ENCODE data around the gene SLC9C2. TPM values are rescaled to one million over a fixed set of nuclear protein-coding genes. Genes with fewer than 3 reads are reported as not detected.
"Not testable (repeated sequence)": the region's sequence is repeated elsewhere in the genome, so short reads cannot be mapped to it uniquely, and the experiment has no call there.

SLC9C2 gene
- not detected for polyA plus RNA-seq (2013, experiment 1 of 2; ENCODE audit: insufficient read length)
- polyA plus RNA-seq (2013, experiment 2 of 2; ENCODE audit: insufficient read length) = not detected

DNA sequence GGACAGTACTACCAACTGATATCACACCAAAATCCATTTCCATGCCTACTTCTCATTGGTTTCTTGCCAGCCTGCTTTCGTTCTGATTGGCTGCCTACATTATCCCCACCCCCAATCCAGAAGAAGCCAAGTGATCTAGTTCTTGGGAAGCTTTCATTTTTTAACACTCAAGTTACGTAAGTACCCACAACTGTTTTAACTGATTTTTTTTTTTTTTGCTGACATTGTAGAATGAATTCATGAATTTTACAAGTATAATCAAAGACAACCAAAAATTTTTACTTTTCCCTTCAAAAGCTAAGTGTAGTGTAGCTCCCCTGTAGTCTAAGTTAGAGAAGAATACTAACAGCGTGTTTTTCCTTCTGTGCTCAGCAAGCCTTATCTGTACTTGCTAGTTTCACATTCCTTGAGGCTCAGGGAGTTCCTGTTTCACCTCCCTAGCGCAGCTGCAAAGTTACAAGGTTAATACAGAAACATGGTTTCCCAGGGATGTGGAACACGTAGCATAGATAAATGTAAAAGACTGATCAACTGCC is at the start of gene SLC9C2:
Gene SLC9C2, minus strand, starts transcription at position 17 of the 536 bp plus-strand sequence. CDS start 1,296 bp downstream, outside the sequence.
- no peak for DNase-seq

DNA sequence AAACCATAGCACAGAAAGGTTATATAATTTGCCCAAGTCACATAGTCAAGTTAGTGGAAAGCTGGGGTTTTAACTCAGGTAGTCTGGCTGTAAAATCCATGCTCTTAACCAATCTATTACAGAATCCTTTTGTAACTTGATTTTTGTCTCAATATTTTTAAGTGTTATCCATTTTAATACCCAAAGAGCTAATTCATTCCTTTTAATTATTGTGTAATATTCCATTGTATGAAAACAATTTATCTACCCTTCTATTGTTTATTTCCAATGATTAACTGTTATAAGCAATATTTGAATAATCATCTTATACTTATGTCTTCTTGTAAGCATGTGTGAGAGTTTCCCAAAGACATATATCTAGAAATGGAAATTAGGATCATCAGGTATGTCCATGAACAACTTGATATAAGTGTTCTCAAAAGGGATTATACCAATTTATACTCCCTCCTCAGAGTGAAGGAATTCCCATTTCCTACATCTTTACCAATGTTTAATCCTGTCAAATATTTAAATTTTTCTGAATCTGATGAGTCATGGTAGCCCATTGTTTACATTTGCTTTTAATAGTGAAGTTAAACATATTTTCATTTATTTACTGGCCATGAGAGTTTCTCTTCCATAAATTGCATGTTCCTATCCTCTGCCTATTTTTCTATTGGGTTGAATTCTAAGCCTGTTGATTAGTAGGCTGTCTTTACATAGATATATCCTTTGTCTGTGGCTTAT is 46.2 kb upstream of the SLC9C2 start:
- DNase-seq = peak; percentile 5

- no peak for DNase-seq
Observed at GRCh38 chr1:173646656-173647055, 43.8 kb upstream of the SLC9C2 start.

DNA sequence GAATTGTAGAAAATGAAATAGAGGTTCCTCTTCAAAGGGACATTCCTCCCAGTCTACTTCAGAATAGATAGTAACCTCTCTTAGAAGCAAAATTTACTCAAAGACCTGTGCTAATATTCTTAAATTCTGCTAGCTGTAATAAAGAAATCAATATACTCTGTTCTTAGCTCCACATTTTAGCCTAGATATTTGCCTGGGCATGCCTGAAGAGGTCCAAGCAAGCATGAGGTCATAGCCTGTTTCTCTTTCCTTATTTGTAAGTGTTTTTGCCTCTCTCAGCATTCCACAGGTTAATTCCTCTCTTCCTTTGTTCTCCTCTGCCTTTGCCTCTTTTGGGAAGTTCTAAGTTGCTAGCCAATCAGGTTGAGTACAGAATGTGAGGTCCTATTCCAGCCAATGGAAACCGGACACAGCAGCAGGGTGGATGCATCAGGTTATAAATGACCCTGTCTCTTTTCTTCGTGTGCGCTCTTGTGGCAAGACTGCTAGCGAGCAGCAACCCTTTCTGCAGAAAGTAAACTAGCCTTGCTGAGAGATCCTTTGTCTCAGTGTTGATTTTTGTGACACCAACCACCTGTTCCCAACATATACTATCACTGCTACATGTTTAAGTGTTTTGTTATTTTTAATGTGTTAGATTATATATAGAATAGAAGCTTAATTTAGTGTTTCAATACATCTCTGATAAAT is 39.7 kb upstream of the SLC9C2 start:
- DNase-seq = peak; percentile 15

- DNase-seq = no peak
Observed at GRCh38 chr1:173639102-173639501, 36.2 kb upstream of the SLC9C2 start.

- no peak for DNase-seq
Observed at GRCh38 chr1:173638043-173639021, 35.5 kb upstream of the SLC9C2 start.

- not testable (repeated sequence) for DNase-seq
Observed at GRCh38 chr1:173637236-173638042, 34.6 kb upstream of the SLC9C2 start.

- no peak for DNase-seq
Observed at GRCh38 chr1:173635116-173635515, 32.2 kb upstream of the SLC9C2 start, which contains the start of gene TEX50. Gene TEX50 (plus strand): TSS chr1:173635338. CDS start chr1:173635522, 184 bp downstream.

DNA sequence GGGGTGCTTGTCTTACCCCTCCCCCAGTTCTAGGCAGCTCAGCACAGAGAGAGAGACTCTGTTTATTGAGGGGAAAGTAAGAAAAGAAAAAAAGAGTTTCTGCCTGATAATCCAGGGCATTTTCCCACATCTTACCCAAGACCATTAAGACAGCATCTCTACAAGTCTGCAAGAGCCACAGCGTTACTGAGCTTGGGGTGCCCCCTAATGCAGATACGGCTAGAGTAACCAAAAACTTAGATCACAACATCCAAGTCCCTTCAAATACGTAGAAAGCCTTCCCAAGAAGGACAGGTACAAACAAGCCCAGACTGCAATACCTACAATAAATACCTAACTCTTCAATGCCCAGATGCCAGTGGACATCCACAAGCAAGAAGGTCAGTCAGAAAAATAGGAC is 26.0 kb upstream of the SLC9C2 start:
- DNase-seq = no peak

GRCh38 chr1:173627269-173627668 is 24.4 kb upstream of the SLC9C2 start:
- DNase-seq = no peak

DNA sequence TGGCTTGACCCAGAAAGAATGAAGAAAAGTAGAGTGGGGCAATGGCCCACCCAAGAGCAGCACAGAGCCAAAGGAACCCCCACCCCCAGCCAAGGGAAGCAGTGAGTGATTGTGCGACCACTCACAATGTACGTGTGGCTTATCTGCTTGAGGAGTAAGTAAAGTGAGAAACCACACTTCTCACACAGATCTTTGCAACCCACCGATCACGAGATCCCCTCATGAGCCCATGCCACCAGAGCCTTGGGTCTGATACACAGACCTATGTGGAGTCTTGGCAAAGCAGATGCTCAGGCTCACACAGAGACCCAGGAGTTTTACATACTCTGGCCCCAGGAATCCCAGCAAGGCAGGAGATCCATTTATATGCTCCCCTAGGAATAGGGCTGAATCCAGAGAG is 14.0 kb upstream of the SLC9C2 start:
- no peak for DNase-seq

DNA sequence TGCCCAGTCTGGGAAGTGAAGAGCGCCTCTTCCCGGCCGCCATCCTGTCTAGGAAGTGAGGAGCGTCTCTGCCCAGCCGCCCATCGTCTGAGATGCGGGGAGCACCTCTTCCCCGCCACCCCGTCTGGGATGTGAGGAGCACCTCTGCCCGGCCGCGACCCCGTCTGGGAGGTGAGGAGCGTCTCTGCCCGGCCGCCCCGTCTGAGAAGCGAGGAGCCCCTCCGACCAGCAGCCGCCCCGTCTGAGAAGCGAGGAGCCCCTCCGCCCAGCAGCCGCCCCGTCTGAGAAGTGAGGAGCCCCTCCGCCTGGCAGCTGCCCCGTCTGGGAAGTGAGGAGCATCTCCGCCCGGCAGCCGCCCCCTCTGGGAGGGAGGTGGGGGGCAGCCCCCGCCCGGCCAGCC is 10.2 kb upstream of the SLC9C2 start:
- DNase-seq = not testable (repeated sequence)

DNA sequence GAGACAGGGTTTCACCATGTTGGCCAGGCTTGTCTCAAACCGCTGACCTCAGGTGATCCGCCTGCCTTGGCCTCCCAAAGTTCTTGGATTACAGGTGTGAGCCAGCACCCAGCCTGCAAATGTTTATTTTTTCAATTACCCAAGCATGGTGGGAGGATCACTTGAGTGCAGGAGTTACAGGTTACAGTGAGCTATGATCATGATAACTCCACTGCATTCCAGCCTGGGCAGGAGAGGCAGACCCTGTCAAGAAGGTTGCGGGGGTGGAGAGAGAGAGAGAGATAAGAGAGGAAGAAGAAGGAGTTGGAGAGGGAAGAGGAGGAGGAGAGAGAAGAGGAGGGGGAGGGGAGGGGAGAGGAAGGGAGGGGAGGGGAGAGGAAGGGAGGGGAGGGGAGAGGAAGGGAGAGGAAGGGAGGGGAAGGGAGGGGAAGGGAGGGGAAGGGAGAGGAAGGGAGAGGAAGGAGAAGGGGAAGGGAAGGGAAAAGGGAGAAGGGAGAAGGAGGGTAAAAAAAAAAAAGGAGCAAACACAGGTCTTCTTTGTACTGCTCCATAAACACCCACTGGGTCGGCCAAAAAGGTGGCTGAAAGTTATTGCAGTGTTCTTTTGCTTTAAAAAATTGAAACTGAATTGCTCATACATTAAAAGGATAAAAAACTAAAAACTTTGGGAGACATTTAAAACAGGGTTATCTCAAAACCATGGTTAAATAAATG is 5.8 kb upstream of the SLC9C2 start:
- DNase-seq = no peak

DNA sequence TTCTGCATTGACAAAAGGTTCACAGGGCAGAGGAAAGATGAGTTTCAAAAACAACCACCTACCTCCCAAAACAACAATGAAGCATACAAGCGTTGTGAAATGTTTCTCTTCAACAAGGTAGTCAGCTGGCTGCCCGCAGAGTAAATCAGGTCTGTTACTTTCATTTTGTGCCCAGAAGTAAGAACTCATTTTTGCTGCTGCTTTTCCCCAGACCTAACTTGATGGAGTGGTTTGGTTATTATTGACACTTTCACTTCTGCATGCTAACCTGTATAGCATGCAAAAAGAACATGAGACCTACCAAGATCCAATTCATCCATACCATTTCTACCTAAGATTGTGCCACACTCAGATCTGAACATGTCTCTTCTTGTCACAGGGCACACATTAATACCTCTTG is 1.3 kb downstream of the SLC9C2 start:
- DNase-seq = no peak

DNA sequence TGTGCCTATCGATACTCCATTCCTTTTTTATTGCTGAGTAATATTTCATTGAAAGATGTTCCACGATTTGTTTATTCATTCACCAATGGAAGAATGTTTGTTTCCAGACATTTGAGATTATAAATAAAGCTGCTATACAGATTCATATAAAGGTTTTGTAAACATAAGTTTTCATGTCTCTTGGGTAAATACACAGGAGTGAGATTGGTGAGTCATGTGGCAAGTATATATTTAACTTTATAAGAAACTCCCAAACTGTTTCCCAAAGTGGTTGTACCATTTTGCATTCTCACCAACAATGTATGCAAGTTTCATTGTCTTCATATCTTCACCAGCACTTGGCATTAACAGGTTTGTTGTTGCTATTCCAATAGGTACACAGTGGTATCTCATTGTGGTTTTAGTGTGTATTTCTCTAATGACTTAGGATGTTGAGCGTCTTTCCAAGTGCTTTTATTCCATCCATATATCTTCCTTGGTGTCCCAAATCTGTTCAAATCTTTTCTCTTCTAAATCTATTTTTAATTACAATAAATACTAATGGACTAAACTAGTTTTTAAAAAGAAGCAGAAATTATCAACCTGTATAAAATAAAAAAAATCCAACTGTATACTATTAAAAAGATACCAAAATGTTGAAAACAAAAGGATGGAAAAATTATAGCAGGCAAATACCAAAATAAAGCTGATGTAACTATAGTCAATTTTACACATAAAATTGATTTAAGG is 6.6 kb downstream of the SLC9C2 start:
- no peak for DNase-seq

DNA sequence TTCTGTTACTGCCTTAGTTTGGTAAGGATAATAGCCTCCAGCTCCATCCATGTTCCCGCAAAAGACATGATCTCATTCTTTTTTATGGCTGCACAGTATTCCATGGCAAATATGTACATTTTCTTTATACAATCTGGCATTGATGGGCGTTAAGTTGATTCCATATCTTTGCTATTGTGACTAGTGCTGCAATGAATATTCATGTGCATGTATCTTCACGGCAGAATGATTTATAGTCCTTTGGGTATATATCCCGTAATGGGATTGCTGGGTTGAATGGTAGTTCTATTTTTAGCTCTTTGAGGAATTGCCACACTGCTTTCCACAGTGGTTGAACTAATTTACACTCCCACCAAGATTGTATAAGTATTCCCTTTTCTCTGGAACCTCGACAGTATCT is 11.7 kb downstream of the SLC9C2 start:
- not testable (repeated sequence) for DNase-seq

DNA sequence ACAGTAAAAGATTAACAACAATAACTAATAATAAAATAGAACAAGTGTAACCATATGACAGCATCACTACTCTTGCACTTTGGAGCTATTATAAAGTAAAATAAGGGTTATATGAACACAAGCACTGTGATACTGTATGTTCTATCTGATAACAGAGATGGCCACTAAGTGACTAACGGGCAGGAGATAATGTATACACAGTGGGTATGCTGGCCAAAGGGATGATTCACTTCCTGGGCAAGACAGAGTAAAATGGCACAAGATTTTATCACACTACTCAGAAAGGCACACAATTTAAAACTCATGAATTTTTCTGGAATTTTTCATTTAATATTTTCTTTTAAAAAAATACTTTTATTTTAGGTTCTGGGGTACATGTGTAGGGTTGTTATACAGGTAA is 12.3 kb downstream of the SLC9C2 start:
- DNase-seq = peak; percentile 9

GRCh38 chr1:173581383-173582079 is 21.3 kb downstream of the SLC9C2 start:
- no peak for DNase-seq

DNA sequence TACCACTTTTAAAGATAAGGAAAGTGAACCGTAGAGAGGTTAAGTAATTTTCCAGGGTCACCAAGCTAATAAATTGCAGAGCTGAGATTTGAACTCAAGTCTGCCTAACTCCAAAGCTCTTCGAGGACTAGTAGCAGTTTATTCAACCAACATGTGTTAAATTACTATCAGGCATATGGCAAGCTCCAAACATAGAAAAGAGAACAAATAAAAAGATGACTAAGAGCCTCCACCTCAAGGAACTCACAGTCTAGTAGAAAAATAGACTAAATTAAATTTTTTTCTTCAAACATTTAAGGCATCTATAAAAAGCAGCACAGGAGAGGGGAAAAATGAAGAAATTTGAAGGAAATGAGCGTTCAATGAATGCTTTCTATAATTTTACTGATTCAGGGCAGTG is 22.2 kb downstream of the SLC9C2 start:
- DNase-seq = no peak
